Left ventricle myocardium superior (tissue), 1 donor: Measurements from ENCODE around the gene KIF5A. TPM values are rescaled to one million over a fixed set of nuclear protein-coding genes. Genes with fewer than 3 reads are reported as not detected.
A peak's percentile ranks its signal among the peaks of the same experiment; 100 is the strongest.

ENCODE experiments used
- ATAC-seq: fragments of 200-7000 bp; cut with Tn5 transposase; one replicate; pipeline ENCODE4 v1.9.1; 2020; ENCODE audit warnings: mild to moderate bottlenecking, moderate library complexity
- DNase-seq: peaks from one replicate; pipeline ENCODE4 v3.0.0-alpha.2; 2020
- intact Hi-C: fragments of 100-400 bp; cut with micrococcal nuclease; formaldehyde crosslinking; loops from one replicate; pipeline ENCODE4 v1.11.0; 2022
- total RNA-seq: library from RNA; stranded (reverse); fragmentation: NEBNext Ultra II Directional; extraction: Animal tissue kit (Norgen Biotek cat#: 25700); gene quantifications from one replicate; pipeline ENCODE4 v1.2.1, GENCODE V29; 2021
- donor health status: DM: no; HTN: yes; CAD: no; lungs with severe emphysema.

Gene KIF5A
- total RNA-seq, 1 donor from 2014 or later = 0.12 TPM

DNA sequence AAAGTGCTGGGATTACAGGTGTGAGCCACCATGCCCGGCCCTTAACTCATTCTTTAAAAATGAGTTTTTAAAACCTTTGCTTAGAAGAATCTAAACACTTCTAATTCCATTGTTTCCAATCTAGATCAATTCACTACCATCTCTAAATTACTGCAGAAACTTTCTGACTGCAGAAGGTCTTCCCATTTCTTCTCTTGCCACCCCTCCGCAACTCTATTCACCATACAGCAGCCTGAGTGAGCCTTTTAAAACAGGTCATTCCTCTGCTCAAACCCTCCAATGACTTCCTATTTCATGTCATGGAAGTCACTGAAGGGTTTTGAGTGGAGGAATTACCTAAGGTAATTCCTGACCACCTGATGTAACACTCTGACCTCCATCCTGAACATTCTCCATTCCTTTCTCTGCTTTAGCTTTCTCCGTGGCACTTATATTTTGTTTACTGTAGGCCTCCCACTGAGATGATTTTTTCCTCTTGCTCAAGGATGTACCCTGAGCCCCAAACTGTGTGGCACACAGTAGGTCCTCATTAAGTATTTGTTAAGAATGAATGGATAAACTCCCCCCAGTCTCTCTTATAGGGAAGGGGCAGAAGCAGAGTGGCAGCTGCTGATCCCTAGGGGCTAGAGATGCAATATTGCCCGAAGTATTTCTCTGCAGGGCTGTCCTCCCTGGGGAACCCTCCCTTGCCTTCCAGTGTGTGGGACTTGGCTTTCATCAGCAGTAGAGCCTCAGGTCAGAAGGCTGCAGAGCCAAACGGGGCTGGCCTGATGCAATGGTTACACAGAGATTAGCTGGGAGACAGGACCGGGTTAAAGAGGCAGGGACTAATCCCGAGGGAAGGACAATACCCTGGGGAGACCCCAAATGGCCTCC is 30.7 kb upstream of the KIF5A start:
- intact Hi-C loops = no loop called here
- peak; percentile 1 for ATAC-seq
- DNase-seq = peak; percentile 52

DNA sequence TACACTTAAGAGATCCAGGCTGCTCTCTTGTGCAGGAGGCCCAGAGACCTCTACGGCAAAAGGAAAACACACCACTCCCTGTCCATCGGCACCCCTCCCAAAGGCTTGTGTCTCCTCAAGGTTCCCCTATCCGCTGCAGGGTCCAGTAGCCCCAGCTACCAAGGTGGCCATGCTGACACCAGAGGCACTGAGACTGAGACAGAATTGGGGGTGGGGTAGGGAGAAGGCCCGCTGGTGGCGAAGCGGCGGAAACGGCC is 30.1 kb upstream of the KIF5A start:
- ATAC-seq = peak; percentile 8
- DNase-seq = no peak
- intact Hi-C loops = no loop called here

DNA sequence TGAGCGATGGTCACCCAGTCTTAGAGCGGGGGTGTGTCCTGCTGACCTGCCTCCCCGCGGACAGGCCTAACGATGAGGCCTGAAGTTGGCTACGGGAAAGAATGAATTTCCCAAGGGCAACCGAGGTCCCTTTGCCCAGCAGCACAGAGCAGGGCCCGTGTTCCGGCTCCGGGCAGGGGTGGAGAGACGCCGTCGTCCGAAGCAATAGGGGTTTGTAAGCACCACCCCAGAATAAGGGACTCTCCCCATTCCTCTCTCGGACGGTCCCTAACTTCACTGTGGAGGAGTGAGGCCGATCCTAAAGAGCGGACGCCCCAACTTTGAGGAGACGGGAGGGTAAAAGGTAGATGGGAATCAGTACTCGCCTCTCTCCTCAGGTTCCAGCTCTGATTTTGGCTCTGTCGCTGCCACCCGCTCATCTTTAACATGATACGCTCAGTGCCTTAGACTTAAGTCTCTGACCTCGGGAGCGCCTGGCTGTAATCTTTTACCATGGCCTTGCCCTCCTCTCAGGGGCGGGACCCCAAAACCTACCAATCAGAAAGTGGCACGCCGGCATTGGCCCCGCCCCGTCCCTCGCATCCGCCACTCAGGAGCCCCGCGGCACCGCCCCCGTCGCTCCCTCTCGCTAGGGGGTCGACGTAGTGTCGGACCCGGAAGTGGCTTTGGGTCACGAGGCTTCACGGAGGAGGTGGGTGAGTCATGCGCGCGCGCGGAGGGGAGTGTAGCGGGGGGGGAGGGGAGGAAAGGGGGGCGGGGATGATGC is 29.6 kb upstream of the KIF5A start, which contains the start of gene DDIT3:
DDIT3 (minus strand) TSS at position 462 of the 766 bp plus-strand sequence. CDS start 3,108 bp downstream, outside the sequence.
- intact Hi-C loops = no loop called here
- ATAC-seq (peak; percentile 85), DNase-seq (peak; percentile 100)

DNA sequence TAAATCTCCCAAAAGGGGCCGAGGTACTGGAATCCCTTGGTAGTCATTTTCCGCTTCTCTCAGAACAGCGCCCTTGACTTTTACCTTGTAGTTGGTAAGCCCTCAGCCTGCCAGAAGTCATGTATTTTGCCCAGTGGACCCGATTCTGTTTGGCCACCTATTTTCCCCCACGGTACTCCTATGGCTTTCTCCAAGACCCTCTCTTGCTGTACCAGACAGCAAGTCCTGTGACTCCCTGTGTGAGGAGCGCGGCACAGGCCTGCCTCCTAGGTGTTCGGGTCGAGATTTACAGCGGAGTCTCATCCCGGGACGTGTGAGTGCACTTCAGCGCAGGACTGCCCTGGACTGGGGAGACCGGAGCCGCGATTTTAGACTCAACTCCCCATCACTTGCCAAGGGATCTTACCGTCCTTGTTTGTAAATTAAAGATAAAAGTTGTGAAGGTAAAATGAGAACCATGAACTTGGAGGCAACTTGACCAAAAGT is 28.3 kb upstream of the KIF5A start:
- ATAC-seq (no peak), DNase-seq (peak; percentile 62)
- intact Hi-C loops = no loop called here

DNA sequence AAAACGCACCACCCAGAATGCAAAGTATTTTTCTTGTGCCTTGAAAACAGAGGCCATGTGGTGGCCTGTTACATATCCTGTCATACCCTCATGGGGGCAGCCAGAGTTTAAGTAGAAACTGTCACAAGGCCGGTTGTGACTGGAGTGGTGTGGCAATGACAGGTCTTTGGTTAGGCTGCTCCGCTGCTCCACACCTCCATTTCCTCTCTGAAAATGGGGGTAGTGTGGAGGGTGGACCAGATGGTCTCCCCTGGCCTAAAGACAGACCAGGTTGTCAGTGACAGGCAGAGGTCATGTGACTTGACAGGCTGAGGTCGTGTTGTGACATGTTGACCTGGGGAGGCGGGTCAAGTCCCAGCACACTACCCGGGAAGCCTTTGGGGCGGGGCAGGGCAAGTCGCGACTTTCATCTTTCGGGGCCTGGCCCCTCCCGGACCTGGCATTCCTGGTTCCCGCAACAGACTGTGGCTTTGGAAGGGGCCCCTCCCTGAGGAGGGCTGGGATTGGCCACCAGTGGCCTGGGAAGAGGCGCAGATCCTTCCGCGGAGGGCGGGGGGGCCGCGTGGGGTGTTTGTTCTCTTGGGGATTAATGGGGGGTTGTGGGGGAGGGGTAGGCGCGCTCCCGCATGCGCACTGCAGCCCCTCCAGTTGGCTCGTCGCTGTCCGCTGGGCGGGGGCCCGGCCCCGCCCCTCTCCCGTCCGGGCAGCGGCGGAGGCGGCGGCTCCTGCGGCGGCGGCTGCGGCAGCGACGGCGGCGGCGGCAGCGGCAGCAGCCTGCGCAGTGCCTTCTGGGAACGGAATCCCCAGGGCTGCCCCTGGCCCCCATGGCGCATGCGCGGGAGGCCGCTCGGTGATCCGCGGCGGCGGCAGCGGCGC is 27.6 kb upstream of the KIF5A start, which contains the start of gene MBD6:
MBD6 (plus strand) TSS at position 814 of the 876 bp plus-strand sequence. CDS start 1,480 bp downstream, outside the sequence.
- ATAC-seq (peak; percentile 47), DNase-seq (peak; percentile 96)
- intact Hi-C loops = no loop called here

DNA sequence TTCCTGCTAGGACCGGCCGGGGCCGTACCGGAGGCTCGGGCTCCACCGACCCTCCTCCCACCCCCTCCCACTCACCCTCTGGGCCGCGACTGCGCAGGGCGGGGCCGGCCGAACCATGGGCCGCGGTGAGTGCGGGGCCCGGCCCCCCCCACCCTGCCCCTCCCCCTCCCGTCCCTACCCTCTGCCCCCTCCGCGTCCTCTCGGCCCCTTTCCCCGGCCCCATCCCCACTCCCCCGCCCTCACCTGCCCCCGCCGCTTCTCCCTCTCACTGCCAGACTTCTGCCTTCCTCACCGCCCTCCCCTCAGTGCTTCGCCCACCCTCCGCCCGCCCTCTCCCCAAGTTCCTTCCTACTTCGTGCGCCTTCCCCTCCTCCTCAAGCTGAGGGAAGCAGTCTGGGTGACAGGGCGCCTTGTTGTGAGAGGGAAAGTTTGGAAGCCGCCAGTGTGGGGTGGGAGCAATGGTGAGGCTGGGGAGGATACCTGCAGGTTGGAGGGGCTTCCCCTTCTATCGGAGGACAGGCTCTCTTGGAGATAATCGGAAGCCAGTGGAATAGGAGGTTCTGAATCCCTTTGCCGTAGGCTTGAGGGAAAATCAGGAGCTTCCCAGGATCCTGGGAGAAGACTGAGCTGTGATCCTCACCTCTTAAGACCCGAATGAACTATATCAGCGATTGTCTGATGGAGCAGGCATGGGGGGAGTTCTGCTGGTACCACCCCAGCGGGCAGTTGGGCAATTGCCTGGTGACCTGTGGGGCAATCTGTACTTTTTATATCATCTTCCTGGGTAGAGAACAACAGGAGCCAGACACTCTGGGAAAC is 26.7 kb upstream of the KIF5A start:
- DNase-seq (peak; percentile 70), ATAC-seq (peak; percentile 0)
- intact Hi-C loops = no loop called here

DNA sequence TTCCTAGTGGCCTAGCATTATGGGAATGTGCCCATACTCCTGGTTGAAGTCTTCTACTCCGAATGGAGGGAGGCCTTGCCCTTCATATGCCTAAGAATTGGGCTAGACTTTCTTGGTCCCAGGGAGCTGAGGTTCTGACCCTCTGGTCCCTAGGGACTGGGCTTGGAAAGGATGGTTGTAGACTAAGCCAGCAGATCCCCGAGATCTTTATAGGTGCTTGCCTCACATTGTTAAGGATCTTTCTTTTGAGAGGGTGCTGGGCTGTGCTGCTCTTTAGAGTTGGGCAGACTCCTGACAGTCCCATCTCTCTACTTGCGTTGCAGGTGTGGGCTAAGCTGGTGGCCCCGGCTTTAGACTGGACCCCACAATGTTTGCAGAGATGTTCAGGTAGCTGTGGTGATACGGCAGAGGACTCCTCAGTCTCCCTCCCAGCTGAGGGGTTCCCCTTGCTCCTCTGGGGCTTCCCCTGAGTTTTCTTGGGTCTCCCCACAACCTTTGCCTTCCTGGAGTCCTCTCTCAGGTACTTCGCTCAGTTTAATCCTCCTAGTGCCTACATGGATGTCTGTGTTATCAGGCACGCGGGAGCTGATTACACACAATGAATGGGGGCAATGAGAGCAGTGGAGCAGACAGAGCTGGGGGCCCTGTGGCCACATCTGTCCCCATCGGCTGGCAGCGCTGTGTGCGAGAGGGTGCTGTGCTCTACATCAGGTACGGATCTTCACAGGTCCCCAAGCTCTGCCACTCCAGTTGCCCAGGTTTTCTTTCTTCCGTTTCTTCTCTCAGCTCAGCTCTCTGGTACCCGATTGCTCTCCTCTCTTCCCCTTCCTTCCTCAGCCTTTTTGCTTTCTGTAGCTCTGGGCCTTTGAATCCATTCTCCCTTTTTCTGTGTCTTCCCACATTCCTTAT is 25.9 kb upstream of the KIF5A start:
- no peak for ATAC-seq

DNA sequence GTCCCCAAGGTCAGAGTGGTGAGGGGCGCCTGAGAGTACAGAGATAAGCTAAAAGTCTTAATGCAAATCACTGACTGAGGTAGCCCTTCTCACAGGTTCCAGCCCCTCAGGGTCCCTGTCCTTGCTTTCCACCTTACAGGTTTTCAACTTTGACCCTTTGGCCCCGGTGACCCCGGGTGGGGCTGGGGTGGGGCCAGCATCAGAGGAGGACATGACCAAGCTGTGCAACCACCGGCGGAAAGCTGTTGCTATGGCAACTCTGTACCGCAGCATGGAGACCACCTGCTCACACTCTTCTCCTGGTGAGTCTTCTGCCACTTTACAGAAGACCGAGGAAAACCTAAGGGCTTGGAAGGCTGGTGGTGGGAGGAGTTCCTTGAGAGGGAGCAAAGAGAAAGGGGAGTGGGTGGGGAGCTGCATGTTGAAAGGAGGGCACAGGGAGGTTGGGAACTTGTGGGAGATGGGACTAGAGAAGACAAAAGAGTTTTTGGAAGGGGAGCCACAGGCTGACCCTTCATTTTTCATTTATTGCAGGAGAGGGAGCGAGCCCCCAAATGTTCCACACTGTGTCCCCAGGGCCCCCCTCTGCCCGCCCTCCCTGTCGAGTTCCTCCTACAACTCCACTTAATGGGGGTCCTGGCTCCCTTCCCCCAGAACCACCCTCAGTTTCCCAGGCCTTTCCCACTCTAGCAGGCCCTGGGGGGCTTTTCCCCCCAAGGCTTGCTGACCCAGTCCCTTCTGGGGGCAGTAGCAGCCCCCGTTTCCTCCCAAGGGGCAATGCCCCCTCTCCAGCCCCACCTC is 24.8 kb upstream of the KIF5A start:
- no peak for ATAC-seq
- intact Hi-C loops = no loop called here
- DNase-seq = no peak

More for the DNA sequence above, 25.9 kb upstream of the KIF5A start:
- DNase-seq = no peak
- intact Hi-C loops = no loop called here

DNA sequence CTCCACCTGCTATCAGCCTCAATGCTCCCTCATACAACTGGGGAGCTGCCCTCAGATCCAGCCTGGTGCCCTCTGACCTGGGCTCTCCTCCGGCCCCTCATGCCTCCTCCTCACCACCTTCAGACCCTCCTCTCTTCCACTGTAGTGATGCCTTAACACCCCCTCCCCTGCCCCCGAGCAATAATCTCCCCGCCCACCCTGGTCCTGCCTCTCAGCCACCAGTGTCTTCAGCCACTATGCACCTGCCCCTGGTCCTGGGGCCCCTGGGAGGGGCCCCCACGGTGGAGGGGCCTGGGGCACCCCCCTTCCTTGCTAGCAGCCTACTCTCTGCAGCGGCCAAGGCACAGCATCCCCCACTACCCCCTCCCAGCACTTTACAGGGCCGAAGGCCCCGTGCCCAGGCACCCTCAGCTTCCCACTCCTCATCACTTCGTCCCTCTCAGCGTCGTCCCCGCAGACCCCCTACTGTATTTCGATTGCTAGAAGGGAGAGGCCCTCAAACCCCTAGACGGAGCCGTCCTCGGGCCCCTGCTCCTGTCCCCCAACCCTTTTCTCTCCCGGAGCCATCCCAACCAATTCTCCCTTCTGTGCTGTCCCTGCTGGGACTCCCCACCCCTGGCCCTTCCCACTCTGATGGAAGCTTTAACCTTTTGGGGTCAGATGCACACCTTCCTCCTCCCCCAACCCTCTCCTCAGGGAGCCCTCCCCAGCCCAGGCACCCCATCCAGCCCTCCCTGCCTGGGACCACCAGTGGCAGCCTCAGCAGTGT is 24.0 kb upstream of the KIF5A start:
- DNase-seq = no peak
- intact Hi-C loops = no loop called here
- ATAC-seq = no peak

DNA sequence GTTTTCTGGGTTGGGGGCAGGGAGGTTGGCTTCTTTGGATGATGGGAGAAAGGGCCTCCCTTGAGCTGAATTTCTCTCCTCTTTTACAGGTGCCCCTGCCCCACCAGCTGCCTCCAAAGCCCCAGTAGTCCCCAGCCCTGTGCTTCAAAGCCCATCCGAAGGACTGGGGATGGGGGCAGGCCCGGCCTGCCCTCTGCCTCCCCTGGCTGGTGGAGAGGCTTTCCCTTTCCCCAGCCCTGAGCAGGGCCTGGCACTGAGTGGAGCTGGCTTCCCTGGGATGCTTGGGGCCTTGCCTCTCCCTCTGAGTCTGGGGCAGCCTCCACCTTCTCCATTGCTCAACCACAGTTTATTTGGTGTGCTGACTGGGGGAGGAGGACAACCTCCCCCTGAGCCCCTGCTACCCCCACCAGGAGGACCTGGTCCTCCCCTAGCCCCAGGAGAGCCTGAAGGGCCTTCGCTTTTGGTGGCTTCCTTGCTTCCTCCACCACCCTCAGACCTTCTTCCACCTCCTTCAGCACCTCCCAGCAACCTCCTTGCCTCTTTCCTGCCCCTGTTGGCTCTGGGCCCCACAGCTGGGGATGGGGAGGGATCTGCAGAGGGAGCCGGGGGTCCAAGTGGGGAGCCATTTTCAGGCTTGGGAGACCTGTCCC is 23.2 kb upstream of the KIF5A start:
- ATAC-seq (no peak), DNase-seq (no peak)
- intact Hi-C loops = no loop called here

DNA sequence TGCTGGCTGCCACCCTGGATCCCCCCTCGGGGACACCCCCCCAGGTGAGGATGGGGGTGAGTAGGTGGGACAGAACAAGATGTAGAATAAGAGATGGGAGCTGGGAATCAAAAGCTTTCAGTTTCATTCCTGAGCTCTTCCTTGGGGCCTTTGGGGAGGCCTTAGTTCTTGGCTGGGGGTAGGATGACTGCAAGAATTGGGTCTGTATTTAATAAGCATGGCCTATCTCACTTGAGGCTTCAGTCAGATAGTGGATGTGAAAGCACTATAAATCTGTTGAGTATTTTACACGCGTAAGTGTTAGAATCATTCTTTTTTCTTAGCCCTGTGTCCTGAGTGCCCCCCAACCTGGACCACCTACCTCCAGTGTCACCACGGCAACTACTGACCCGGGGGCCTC is 22.7 kb upstream of the KIF5A start:
- ATAC-seq (no peak), DNase-seq (no peak)
- intact Hi-C loops = no loop called here

DNA sequence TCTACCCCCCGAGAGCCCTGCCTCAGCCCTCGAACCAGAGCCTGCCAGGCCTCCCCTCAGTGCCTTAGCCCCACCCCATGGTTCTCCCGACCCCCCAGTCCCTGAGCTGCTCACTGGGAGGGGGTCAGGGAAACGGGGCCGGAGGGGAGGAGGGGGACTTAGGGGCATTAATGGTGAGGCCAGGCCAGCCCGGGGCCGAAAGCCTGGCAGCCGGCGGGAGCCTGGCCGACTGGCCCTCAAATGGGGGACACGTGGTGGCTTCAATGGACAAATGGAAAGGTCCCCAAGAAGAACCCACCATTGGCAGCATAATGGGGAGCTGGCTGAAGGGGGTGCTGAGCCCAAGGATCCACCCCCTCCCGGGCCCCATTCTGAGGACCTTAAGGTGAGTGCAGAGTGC is 21.7 kb upstream of the KIF5A start:
- DNase-seq (no peak), ATAC-seq (no peak)
- intact Hi-C loops = no loop called here

DNA sequence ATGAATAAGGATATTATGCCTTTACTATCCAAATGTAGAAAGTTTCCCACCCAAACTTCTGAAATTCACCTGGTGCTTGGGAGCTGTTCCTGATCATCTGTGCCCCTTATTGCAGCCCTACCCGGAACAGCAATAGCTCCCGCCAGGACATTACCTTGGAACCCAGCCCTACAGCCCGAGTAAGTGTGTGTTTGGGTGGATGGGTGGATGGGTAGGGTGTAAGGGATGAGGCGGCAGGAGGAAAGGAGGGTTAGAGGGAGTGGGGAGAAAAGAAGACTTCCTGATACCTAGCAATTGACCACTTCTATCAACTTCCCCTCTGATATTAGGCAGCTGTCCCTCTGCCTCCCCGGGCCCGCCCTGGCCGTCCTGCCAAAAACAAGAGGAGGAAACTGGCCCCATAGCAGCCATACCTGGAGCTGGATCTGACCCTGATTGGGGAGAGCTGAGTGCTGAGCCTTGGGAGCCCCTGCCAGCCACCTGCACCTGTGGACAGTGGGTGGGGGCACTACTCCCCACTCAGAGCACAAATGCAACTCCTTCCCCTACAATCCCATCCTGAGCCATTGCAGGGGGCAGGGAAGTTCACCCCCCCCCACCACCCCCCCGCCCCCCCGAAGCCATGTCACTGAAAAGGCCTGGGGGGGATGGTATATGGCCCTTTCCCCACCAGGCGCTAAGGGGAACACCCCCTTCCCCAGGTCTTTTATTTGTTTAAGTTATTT is 20.9 kb upstream of the KIF5A start:
- intact Hi-C loops = no loop called here
- no peak for ATAC-seq
- DNase-seq = no peak

DNA sequence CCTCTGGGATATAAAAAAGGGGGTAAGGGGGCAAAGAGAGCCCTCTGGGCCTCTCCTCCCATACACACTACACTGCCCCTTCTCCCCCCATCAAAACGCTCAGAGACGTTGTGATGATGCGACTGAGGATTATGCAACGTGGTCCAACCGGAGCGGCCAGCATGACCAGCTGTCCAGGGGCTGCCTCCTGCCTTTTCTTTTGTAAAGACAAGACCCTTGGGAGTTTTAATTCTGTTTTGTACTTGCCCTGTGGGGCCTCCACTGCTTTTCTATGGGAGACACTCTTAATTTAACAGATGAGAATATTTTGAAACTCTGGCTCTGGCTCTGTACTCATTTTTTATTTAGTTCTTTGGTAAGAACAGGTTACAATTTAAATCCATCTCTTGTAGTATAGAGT is 20.0 kb upstream of the KIF5A start:
- intact Hi-C loops = no loop called here
- DNase-seq (no peak), ATAC-seq (no peak)
